HG03108 (cell line): ENCODE results near the gene KASH5.

ENCODE experiments used
- ATAC-seq: cut with Tn5 transposase; IDR thresholded peaks from one replicate; pipeline ENCODE4 v1.9.1; 2021; ENCODE audit warnings: moderate library complexity; ENCODE audit not compliant: unreplicated experiment

Gene KASH5

DNA sequence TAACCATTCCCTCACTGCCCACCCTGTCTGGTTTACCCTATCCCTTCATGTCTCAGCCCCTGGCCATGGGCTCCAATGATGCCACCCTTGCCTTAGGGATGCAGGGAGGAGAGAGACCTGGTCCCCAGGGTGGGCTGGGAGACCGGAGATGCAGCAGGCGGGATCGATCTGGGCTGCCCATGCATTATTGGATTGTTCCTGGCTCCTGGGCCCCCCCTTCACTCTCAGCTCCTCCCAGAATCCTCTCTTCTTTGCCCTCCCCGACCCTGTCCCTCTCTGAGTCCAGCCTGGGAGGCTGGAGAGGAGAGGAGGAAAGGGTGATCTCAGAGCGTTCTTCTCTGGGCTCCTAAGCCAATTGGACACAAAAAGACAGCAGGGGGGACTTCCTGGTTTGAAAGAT lies 5.8 kb downstream of the KASH5 start:
- no peak for ATAC-seq

DNA sequence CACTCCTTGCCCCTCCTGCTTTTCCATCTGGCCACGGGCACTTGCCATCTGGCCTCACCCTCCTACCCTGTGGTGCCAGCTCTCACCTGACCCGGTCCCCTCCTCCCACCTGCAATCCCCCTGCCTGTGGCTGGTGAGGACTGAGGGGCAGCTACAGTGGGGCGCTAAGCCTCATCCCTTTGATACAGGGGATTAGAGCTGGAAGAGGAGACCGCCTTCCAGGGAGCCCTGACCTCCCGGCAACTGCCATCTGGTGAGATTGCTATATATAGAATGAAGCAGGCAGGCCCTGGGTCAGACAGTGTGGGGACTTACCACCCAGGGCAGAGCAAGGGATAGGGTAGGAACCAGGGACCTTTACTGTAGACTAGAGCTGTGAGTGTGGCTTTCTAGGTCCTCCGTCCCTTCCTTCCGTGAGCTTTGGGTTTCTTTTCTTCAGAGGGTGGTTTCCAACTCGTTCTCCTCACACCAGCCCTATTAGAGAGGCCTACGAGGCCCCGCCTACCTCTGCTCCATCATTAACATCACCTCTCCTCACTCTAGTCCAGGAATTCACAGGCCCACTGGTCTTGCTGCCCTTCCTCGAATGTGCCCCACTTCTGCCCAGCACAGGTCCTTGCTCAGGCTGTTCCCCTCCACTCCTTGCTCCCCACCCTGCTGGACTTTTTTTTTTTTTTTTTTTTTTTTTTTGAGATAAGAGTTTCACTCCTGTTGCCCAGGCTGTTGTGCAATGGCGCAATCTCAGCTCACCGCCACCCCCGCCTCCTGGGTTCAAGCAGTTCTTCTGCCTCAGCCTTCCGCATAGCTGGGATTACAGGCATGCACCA lies 7.7 kb downstream of the KASH5 start:
- ATAC-seq: no peak

DNA sequence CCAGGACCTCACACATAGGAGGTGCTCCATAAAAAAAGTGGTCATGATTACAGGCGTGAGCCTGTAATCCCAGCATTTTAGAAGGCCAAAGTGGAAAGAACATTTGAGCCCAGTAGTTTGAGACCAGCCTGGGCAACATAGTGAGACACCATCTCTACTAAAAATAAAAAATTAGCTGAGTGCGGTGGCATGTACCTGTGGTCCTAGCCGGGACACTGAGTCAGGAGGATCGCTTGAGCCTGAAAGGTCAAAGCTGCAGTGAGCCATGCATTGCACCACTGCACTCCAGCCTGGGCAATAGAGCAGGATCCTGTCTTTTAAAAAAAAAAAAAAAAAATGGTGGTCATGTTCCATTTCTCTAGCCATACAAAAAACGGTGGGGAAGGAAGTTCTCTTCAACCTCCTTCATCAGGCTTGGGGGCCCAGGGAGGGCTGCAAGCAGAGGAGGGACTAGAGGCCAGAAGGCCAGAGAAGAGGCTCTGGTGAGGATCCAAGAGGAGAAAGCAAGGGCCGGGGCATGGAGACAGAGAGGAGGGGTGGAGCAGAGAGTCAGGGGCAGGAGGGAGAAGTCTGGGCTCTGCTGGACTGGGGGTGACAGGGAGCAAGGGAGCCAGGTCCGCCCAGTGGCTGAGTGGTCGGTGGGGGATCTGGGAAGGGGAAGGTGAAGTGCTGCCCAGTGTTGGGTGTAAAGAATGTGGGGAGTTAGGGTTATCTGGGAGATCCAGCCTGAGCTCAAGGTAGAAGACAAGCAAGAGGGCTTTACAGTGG lies 8.9 kb downstream of the KASH5 start:
- no peak for ATAC-seq

DNA sequence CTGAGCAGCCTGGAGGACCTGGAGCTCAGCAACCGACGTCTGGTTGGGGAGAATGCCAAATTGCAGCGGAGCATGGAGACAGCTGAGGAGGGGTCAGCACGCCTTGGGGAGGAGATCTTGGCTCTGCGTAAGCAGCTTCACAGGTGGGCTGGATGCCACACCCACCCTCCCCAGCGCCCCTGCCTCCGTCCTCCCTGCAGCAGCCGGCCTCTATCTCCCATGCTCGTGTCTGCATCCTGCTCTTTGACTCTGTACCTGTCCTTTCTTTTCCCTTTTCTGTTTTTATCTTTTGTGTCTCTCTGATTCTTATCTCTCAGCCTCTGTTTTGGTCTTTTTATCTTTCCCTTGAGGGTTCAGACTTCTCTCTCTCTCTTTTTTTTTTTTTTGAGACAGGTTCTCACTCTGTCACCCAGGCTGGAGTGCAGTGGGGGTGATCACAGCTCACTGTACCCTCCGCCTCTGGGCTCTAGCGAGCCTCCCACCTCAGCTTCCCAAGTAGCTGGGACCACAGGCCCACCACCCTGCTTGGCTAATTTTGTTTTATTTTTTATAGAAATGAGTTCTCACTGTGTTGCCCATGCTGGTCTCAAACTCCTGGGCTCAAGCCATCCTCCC lies 10.1 kb downstream of the KASH5 start:
- ATAC-seq: no peak

DNA sequence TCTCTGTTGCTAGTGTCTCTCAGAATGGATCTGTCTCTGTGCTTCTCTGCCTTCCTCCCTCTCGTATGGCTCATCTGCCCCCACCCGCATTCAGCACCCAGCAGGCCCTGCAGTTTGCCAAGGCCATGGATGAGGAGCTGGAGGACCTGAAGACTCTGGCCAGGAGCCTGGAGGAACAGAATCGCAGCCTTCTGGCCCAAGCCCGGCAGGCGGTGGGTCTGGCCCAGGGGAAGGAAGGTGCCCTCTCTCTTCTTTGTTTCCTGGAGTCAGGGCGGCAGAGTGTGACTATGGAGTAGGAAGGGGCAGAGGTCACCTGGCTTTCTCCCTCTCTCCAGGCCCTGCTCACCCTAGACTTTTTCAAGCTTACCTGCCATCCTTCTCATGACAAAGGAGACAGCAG lies 10.9 kb downstream of the KASH5 start:
- ATAC-seq: no peak

DNA sequence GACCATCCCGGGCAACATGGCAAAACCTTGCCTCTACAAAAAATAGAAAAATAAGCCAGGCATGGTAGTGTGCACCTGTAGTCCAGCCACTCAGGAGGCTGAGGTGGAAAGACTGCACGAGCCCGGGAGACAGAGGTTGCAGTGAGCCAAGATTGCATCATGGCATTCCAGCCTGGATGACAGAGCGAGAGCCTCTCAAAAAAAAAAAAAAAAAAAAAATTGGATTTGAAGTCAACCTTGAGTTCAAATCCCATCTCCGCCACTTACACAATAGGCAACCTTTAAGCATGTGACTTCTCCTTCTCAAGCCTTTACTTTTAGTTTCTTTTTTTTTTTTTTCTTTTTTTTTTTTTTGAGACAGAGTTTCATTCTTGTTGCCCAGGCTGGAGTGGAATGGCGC lies 12.0 kb downstream of the KASH5 start:
- no peak for ATAC-seq

DNA sequence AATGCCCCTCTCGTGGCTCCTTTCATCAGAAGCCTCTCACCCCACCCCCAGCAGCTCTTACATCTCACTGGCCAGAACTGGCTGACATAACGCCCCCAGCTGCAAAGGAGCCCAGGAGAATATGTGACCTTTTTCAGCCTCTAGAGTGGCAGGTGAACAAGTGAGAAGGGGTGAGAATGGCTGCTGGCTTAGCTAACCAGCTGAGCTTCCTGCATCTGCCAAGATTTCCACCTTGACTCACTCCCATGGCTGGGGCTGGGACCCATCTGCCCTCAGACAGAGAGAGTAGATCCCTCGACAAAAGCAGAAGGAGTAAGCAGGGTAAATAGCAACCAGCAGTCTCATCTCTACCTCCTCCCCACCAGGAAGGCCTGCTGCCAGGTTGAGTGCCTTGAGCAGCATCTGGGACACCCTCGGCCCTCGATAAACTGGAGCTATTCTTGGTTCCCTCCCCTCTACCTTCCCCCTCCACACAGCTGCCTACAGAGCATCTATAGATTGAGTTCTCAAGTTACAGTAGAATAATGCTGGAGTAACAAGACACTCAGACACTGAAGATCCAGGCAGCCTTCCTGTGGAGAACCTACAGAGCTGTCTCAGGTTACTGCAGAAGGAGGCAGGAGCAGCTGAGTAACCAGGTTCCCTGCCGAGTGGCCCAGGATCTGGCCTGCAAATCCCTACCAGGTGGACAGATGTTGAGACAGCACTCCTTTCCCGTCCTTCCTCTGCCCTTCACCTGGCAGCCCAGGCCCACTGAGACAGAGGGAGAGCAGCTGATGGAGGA lies 15.5 kb downstream of the KASH5 start:
- ATAC-seq: no peak

DNA sequence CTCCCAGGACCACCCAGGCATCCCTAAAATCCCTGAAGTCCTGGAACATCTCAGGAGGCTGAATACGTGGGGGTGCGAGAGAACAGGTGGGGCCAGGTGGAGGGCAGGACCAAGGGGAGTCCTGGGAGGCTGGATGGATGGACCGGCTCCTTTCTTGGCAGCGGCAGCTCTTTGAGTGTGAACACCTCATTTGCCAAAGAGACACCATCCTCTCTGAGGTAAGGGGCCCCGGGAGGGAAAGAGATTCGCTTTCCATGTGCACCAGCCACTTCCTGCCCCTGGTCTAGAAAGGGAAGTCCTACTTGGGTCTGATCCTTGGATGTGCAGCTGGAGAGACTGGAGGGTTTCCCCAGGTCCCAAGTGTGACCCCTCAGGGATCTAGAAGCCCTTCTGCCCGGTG lies 19.0 kb downstream of the KASH5 start:
- no peak for ATAC-seq

DNA sequence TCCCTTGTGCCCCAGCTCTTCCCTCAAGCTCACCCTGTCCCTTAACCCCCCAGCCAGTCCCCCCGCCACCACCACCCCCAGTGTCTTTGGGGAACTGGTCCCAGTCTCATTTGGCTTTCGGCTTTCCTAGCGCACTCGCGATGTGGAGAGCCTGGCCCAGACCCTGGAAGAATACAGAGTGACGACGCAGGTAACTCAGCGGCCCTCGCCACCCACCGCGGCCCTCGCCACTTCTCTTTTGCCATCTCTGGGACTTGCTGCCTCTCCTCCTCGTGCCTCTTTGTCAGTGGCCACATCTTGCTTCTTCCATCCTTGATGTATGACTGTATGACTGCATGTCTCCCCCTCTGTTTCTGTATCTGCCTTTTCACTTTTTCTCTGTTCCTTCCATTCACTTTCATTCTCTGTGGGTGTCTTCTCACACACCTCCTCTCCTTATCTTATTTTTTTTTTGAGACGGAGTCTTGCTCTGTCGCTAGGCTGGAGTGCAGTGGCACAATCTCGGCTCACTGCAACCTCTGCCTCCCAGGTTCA lies 19.5 kb downstream of the KASH5 start:
- ATAC-seq: no peak

DNA sequence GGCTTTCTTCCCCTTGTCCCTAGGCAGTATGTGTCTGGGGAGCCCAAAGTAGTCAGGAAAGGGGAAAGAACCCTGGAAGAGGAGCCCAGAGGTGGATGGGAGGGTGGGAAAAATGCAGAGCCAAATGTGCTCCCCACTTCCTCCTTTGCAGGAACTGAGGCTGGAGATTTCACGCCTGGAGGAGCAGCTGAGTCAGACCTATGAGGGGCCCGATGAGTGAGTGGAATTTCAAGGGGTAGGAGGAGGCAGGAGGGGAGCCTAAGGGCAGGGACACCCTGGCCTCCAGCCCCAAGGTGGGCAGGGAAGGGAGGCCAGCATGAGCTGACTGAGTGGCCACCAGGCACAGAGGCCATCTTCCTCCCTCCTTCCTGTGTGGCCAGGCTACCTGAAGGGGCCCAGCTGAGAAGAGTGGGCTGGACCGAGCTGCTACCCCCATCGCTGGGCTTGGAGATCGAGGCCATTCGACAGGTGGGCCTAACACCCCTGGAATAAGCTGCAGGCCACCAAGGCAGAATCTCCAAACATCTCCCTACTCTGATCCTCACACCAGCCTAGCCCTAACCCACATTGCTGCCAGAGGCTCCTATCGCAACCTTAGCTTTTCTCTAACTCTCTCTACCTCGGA lies 20.9 kb downstream of the KASH5 start:
- ATAC-seq: no peak

DNA sequence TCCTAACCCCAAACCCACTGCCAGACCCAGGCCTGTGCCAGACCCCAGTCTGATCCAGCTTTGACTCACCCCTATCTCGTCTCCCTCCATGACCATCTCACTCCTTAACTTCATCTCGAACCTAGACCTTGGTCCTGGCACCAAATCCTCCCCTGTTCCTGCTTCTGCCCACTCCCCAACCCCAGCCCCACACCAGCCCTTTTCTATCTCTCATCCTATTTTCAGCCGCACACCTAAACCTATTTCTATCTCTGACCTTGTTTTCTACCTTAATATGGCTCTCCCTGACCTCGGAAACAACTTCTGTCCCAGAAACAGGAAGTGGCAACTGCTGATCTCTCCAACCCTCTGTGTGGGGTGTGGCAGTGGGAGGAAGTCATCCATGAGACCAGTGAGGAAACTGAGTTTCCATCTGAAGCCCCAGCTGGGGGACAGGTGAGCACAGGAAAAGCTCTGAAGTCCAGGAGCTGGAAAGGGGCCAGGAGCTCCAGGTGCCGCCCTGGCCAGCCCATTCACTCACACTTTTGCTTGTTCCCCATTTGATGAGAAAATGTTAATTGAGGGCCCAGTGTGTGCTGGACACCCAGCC lies 21.5 kb downstream of the KASH5 start:
- ATAC-seq: no peak

DNA sequence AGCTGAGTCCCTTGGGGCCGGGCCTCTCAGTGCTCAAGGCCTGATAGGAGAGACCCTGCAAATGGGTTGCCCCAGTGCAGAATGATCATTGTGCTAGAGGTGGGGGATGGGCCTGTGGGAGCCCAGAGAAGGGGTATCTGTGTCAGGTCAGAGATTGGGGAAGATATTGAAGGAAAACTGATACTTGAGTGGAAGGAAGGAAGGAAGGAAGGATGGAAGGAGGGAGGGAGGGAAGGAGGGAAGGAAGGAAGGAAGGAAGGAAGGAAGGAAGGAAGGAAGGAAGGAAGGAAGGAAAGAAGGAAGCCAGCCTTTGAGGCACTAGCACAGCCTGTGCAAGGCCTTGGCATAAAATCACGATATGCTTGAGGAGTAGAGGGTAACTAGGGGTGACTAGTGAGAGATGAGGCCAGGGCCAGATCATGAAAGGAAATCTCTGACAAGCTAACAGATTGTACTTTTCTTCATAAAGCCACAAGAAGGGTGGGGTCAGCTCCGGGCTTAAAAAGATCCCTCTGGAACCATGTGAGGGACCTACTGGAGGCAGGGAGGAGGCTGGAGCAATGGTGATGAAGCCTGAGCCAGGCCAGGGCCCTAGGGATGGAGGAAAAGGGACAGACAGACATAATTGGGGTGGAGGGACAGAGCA lies 23.8 kb downstream of the KASH5 start:
- no peak for ATAC-seq

DNA sequence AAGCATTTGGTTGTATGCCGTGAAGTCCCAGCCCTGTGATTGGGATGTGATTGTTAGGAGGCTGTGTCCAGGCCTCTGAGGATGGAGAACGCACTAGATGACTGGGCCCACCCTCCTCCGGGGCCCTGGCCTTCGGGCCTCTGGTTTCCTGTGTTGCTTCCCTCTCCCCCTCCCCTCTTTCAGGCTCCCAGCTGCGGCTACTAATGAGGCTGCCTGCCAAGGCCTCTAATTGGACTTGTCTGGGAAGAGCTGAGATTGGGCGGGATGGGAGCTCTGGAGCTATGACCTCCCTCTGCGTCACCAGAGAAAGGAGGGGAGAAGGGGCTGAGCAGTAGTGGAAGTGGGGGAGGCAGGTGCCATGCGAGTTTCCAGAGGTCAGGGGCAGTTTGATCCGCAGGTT lies 25.3 kb downstream of the KASH5 start:
- no peak for ATAC-seq

DNA sequence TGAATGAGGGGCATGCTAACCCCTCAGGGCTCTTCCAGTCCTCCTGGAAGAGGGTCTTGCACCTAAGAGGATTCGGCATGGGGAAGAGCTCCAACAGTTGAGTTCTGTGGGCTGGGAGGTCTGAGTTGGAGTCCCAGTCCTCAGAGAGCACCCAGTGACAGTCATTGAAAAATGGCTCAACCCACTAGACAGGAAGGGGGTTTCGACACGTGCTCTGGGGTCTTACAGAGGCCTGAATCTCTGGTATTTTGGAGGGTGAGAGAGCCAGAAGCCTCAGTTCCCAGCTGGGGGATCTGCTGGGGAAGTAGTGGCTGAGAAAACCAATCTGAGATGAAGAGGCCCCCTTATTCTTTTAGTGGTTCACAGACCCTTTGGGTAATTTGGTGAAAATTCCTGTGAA lies 26.2 kb downstream of the KASH5 start:
- ATAC-seq: no peak

DNA sequence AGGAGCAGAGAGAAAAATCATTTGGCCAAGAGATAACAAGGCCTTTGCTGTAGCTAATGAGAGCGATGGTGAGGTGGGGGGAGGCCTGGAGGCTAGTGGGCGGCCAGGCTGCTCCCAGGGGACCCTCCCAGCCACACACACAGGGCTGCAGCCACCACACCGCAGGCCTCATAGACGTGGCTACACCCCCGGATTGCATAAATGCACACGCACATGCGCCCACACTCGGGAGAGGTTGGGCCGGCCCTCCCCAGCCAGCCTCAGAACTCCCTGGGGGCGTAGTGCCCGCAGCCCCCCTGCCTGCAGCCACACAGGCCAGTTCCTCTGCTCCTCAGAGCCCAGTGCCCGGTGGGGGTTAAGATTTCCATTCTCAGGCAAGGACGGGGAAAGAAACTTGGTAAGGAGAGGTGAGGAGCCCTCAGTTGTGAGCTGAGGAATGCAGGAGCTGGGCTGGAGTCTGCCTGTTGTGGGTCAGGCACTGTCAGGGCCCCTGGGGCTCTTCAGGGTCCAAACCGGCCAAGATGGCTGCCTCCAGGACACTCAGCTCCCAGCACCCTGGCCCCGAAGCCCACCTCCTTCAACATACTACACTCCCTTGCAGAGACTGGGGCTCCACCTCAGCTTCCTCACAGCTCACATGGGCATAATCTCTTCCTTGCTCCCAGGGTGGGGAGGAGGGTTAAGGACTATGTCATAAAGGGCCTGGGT lies 27.2 kb downstream of the KASH5 start:
- no peak for ATAC-seq

DNA sequence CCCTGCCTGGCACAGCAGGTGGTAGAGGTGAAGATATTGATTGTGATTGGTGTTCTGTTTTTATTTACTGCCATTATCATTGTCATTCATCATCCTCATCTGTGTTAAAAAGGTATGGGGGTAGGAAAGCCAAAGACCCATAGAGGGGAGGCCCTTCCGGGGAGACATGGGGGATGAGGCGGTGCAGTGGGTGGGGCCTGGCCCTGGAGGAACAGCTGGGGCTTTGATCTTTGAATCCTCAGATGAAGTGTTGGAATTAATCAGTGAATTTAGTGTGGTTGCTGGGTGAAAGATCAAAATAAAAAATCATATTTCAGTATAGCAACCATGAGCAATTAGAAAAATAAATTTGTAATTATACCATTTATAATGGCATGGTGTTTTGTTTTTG lies 27.8 kb downstream of the KASH5 start:
- ATAC-seq: no peak

DNA sequence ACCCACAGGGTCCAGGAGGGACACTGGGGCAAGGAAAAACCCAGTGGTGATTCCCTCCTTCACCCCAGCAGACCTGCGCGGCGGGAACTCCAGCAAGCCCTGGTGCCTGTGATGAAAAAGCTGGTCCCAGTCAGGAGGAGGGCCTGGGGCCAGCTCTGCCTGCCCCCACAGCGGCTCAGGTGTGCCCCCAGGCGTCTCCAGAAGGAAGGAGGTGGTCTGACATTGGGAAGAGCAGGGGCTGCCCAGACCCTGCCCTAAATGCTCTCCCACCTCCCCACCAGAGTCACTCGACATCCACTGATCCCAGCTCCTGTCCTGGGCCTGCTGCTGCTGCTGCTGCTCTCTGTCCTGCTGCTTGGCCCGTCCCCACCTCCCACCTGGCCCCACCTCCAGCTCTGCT lies 29.0 kb downstream of the KASH5 start:
- no peak for ATAC-seq

DNA sequence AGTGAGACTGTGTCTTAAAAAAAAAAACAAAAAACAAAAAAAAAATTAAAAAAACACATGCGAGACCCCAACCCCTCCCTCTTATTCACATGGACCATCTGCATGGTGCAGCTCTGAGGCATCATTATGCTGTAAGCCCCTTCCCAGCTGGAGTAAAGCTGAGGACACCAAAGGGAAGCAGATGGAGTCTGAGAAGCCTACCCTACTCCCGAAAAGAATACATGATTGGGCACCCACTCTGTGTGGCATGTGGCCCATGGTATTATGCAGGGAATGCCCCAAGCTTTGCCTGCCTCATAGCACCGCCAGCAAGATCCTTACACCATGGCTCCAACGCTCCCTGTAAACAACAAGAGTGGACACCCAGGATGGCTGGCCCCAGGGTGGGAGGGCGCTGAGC lies 30.5 kb downstream of the KASH5 start:
- ATAC-seq: no peak

DNA sequence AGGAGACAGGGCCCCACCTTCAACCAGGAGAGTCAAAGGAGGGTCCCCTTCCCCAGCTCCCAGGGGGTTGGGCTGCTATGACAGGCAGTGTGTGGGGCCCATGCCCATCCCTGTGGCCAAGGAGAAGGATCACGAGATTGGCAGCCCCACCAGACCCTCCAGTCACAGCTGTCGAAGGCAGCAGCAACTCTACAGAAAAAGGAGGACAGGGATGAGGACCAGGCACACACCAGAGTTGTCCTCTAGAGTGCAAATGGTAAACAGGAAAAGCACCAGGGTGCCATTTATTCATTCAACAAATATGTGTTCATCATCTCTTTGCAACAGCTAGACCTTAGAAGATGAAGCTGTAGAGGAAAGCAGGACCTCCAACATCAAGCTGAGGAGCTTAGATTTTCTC lies 31.1 kb downstream of the KASH5 start:
- no peak for ATAC-seq
